ENCODE data around the gene DNAH8. TPM values are rescaled to one million over a fixed set of nuclear protein-coding genes. Genes with fewer than 3 reads are reported as not detected.

The DNAH8 gene
- total RNA-seq, 1 experiment from 2014 or later = not detected

- Mint-ChIP-seq H3K27me3 (ENCODE audit: insufficient read depth, unreplicated experiment) (no peaks in the 10 kb centered on the region), H3K4me3 (ENCODE audit: unreplicated experiment) (no peak overlapping the region), H3K36me3 (ENCODE audit: insufficient read depth, unreplicated experiment) (peaks cover 29% of the 10 kb centered on the region), H3K27ac (ENCODE audit: low read depth, unreplicated experiment) (no peak overlapping the region), H3K4me1 (ENCODE audit: insufficient read depth, unreplicated experiment) (peaks cover 10% of the 10 kb centered on the region), H3K9me3 (ENCODE audit: unreplicated experiment) (no peaks in the 10 kb centered on the region)
- no TSS peak for BruUV-seq (replicated peaks)
- POLR2A ChIA-PET = no interaction called here
- no peak for DNase-seq (ENCODE audit: unreplicated experiment)
- CTCF ChIA-PET = interaction anchor here (0.7 to 1.4 kb wide), 2 partner anchors 14 kb away, joined by 3 to 8 read pairs; no protein-coding TSS in a partner anchor
- intact Hi-C loops (cut with micrococcal nuclease) = no loop called here
- TF ChIP-seq CTCF (IDR thresholded peaks at IDR 0.05; ENCODE audit: unreplicated experiment) = no peak
Observed at GRCh38 chr6:38686270-38687042, 28.7 kb upstream of the DNAH8 start.

GRCh38 chr6:38687043-38687353, 28.1 kb upstream of the DNAH8 start:
- ChIA-PET CTCF (interaction anchor here (0.7 to 1.4 kb wide), 2 partner anchors 13 to 14 kb away, joined by 3 to 8 read pairs; no protein-coding TSS in a partner anchor), POLR2A (no interaction called here)
- no peak for TF ChIP-seq CTCF (IDR thresholded peaks at IDR 0.05; ENCODE audit: unreplicated experiment)
- H3K9me3 Mint-ChIP-seq (ENCODE audit: unreplicated experiment) = no peaks in the 10 kb centered on the region
- H3K27ac Mint-ChIP-seq (ENCODE audit: low read depth, unreplicated experiment) = no peak overlapping the region
- intact Hi-C loops (cut with micrococcal nuclease) = no loop called here
- peaks cover 10% of the 10 kb centered on the region for H3K4me1 Mint-ChIP-seq (ENCODE audit: insufficient read depth, unreplicated experiment)
- BruUV-seq (replicated peaks) = no TSS peak
- no peaks in the 10 kb centered on the region for H3K27me3 Mint-ChIP-seq (ENCODE audit: insufficient read depth, unreplicated experiment)
- DNase-seq (ENCODE audit: unreplicated experiment) = no peak
- peaks cover 23% of the 10 kb centered on the region for H3K36me3 Mint-ChIP-seq (ENCODE audit: insufficient read depth, unreplicated experiment)
- H3K4me3 Mint-ChIP-seq (ENCODE audit: unreplicated experiment) = no peak overlapping the region

- ChIA-PET POLR2A (no interaction called here), CTCF (no interaction called here)
- Mint-ChIP-seq H3K27ac (ENCODE audit: low read depth, unreplicated experiment) (no peak overlapping the region), H3K4me1 (ENCODE audit: insufficient read depth, unreplicated experiment) (peaks cover 10% of the 10 kb centered on the region), H3K4me3 (ENCODE audit: unreplicated experiment) (no peak overlapping the region), H3K27me3 (ENCODE audit: insufficient read depth, unreplicated experiment) (no peaks in the 10 kb centered on the region), H3K36me3 (ENCODE audit: insufficient read depth, unreplicated experiment) (peaks cover 22% of the 10 kb centered on the region), H3K9me3 (ENCODE audit: unreplicated experiment) (no peaks in the 10 kb centered on the region)
- intact Hi-C loops (cut with micrococcal nuclease) = no loop called here
- no peak for DNase-seq (ENCODE audit: unreplicated experiment)
- no peak for TF ChIP-seq CTCF (IDR thresholded peaks at IDR 0.05; ENCODE audit: unreplicated experiment)
- no TSS peak for BruUV-seq (replicated peaks)
Observed at GRCh38 chr6:38687549-38687948, 27.6 kb upstream of the DNAH8 start.

- Mint-ChIP-seq H3K36me3 (ENCODE audit: insufficient read depth, unreplicated experiment) (peaks cover 17% of the 10 kb centered on the region), H3K4me3 (ENCODE audit: unreplicated experiment) (no peak overlapping the region), H3K27me3 (ENCODE audit: insufficient read depth, unreplicated experiment) (no peaks in the 10 kb centered on the region), H3K9me3 (ENCODE audit: unreplicated experiment) (no peaks in the 10 kb centered on the region), H3K4me1 (ENCODE audit: insufficient read depth, unreplicated experiment) (peaks cover 10% of the 10 kb centered on the region), H3K27ac (ENCODE audit: low read depth, unreplicated experiment) (no peak overlapping the region)
- no peak for DNase-seq (ENCODE audit: unreplicated experiment)
- ChIA-PET POLR2A (interaction anchor here (0.6 to 0.7 kb wide), 2 partner anchors 10 to 65 kb away, joined by 3 to 6 read pairs; no protein-coding TSS in a partner anchor), CTCF (interaction anchor here (0.5 kb wide), 1 partner anchor 135 kb away, joined by 3 read pairs; no protein-coding TSS in a partner anchor)
- TF ChIP-seq CTCF (IDR thresholded peaks at IDR 0.05; ENCODE audit: unreplicated experiment) = no peak
- BruUV-seq (replicated peaks) = no TSS peak
- intact Hi-C loops (cut with micrococcal nuclease) = no loop called here
Observed at GRCh38 chr6:38688579-38689087, 26.5 kb upstream of the DNAH8 start.

Data from MCF 10A (cell line).